Thoracic aorta (tissue), 2 donors: Measurements from ENCODE around the gene CALN1. TPM values are rescaled to one million over a fixed set of nuclear protein-coding genes. Genes with fewer than 3 reads are reported as not detected.

Source experiments
- ATAC-seq: fragments of 150-250 bp; one replicate; pipeline ENCODE4 v1.8.0; 2017; ENCODE audit warnings: low read depth; ENCODE audit not compliant: insufficient number of reproducible peaks, low FRiP score
- DNase-seq: peaks from one replicate; pipeline ENCODE4 v3.0.0-alpha.2; 2020; ENCODE audit warnings: low spot score
- H3K27ac ChIP-seq, 2 donors: fragments of 200-600 bp; sonication (generic); 1 replicate in 1 of 2; 2 replicates in 1 of 2; pipeline ENCODE4 v1.5.1; 2016; ENCODE audit warnings: mild to moderate bottlenecking in 2 of 2, moderate library complexity in 2 of 2
- H3K27me3 ChIP-seq: fragments of 200-600 bp; sonication (generic); replicated peaks from 2 replicates; pipeline ENCODE4 v1.6.0; 2016; ENCODE audit warnings: mild to moderate bottlenecking; ENCODE audit not compliant: insufficient read depth
- H3K36me3 ChIP-seq: fragments of 200-600 bp; sonication (generic); one replicate; pipeline ENCODE4 v1.5.1; 2016
- H3K4me1 ChIP-seq, 2 donors: fragments of 200-600 bp; sonication (generic); 1 replicate in 1 of 2; 2 replicates in 1 of 2; pipeline versions ENCODE4 v1.5.1 to v1.6.0; 2016; ENCODE audit warnings: low read depth in 2 of 2, mild to moderate bottlenecking in 1 of 2; ENCODE audit not compliant: control insufficient read depth in 1 of 2
- H3K4me3 ChIP-seq: fragments of 200-600 bp; sonication (generic); 2 replicates; pipeline ENCODE4 v1.5.1; 2016; ENCODE audit warnings: mild to moderate bottlenecking
- H3K9me3 ChIP-seq: fragments of 200-600 bp; sonication (generic); 2 replicates; pipeline ENCODE4 v1.5.1; 2016
- CTCF ChIP-seq: fragments of 200-600 bp; sonication (generic); IDR thresholded peaks from one replicate; pipeline ENCODE4 v1.5.1; 2019; ENCODE audit warnings: antibody characterized with exemption
- total RNA-seq, 2 donors: library from RNA; depleted of rRNA; stranded (reverse); fragments of >200 nt; gene quantifications; one replicate each; pipeline versions ENCODE4 v1.1.0 to v1.2.3, GENCODE V29; 2016

CALN1 gene
- total RNA-seq, 2 donors from 2014 or later: not detected

DNA sequence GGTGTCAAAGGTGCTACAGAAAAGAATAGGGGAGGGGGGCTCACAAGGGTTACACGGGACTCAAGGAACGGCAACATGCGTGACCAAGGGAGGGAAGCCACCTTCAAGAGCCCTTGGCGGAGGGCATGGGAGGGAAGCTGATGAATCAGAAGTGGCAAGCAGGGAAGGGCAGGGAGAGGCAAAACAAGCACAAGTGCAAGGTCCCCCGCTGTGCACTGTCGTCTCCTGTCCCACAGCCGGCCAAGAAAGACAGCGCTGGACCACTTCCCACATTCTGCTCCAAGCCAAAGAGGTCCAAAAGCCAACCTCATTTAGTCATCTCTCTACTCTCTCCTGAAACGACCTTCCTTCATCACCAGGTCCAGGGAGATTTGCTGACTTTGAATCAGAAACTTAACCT, 102.7 kb downstream of the CALN1 start:
- no peaks in the 10 kb centered on the region for H3K36me3 ChIP-seq
- H3K4me1 ChIP-seq: no peaks in the 10 kb centered on the region
- H3K27me3 ChIP-seq: no peaks in the 10 kb centered on the region
- ATAC-seq (no peak), DNase-seq (no peak)
- no peak for TF ChIP-seq CTCF
- no peak overlapping the region for H3K27ac ChIP-seq
- no peaks in the 10 kb centered on the region for H3K9me3 ChIP-seq
- no peak overlapping the region for H3K4me3 ChIP-seq

GRCh38 chr7:72308986-72309385, 103.2 kb downstream of the CALN1 start:
- H3K27me3 ChIP-seq: no peaks in the 10 kb centered on the region
- no peak for ATAC-seq

GRCh38 chr7:72307566-72307965, 104.6 kb downstream of the CALN1 start:
- TF ChIP-seq CTCF: no peak
- ATAC-seq (no peak), DNase-seq (no peak)
- H3K27me3 ChIP-seq: no peaks in the 10 kb centered on the region
- H3K36me3 ChIP-seq: no peaks in the 10 kb centered on the region
- H3K4me1 ChIP-seq: no peaks in the 10 kb centered on the region
- H3K9me3 ChIP-seq: no peaks in the 10 kb centered on the region
- no peak overlapping the region for H3K4me3 ChIP-seq
- H3K27ac ChIP-seq: no peak overlapping the region

More at GRCh38 chr7:72308986-72309385, 103.2 kb downstream of the CALN1 start:
- H3K36me3 ChIP-seq: no peaks in the 10 kb centered on the region
- no peak overlapping the region for H3K27ac ChIP-seq
- no peak for DNase-seq
- H3K4me1 ChIP-seq: no peaks in the 10 kb centered on the region
- TF ChIP-seq CTCF: no peak
- H3K4me3 ChIP-seq: no peak overlapping the region
- H3K9me3 ChIP-seq: no peaks in the 10 kb centered on the region

GRCh38 chr7:72298912-72299311, 113.2 kb downstream of the CALN1 start:
- Histone ChIP-seq H3K27me3 (no peaks in the 10 kb centered on the region), H3K4me3 (no peak overlapping the region), H3K36me3 (no peaks in the 10 kb centered on the region), H3K4me1 (no peaks in the 10 kb centered on the region), H3K27ac (no peak overlapping the region), H3K9me3 (no peaks in the 10 kb centered on the region)
- TF ChIP-seq CTCF: no peak
- DNase-seq (no peak), ATAC-seq (no peak)

DNA sequence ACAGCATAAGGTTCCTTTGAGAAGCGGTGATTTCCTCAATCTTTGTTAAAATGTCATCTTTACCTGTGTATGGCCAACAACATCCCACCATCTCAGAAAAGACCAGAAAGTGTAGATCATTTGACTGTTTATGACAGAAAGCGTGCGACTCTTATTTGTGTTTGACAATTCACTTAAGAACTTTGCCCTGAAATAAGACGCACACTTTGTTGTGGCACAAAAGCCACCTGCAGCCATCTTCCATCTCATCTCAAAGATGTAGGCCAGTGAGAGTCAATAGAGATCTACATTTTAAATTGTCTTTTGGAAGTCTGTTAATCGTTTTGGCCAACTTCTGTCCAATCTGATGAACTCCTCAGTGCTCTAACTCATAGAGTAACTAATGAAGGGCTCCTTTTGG, 114.0 kb downstream of the CALN1 start:
- DNase-seq (no peak), ATAC-seq (no peak)
- no peaks in the 10 kb centered on the region for H3K27me3 ChIP-seq
- no peak overlapping the region for H3K4me3 ChIP-seq
- TF ChIP-seq CTCF: no peak
- H3K9me3 ChIP-seq: no peaks in the 10 kb centered on the region
- no peaks in the 10 kb centered on the region for H3K4me1 ChIP-seq
- no peaks in the 10 kb centered on the region for H3K36me3 ChIP-seq
- no peak overlapping the region for H3K27ac ChIP-seq
